SK-N-MC (cell line): ENCODE data around the gene MYPN.
"Not testable (repeated sequence)": the region's sequence is repeated elsewhere in the genome, so short reads cannot be mapped to it uniquely, and the experiment has no call there.

Source experiments
- DNase-seq: peaks from one replicate; pipeline ENCODE4 v3.0.0-alpha.2; 2011; ENCODE audit warnings: low read depth, low spot score
- H3K27ac ChIP-seq: fragments of 200-600 bp; sonication (generic); 2 replicates; pipeline ENCODE4 v1.5.1; 2016; ENCODE audit warnings: mixed run types
- H3K36me3 ChIP-seq: fragments of 200-600 bp; sonication (generic); 2 replicates; pipeline ENCODE4 v1.6.1; 2017; ENCODE audit warnings: antibody characterized with exemption, low read length, mixed read lengths; ENCODE audit not compliant: insufficient read depth
- H3K4me3 ChIP-seq: fragments of 200-600 bp; sonication (generic); 2 replicates; pipeline ENCODE4 v1.5.1; 2016
- H3K9ac ChIP-seq: fragments of 200-600 bp; sonication (generic); 2 replicates; pipeline ENCODE4 v1.8.0; 2017; ENCODE audit warnings: mixed run types, mixed read lengths; ENCODE audit not compliant: insufficient read length
- H3K9me3 ChIP-seq: fragments of 200-600 bp; sonication (generic); 2 replicates; pipeline ENCODE4 v1.6.1; 2017; ENCODE audit warnings: low read depth, mild to moderate bottlenecking, antibody characterized with exemption, low read length, moderate library complexity, mixed read lengths
- EZH2 ChIP-seq: fragments of 200-600 bp; sonication (generic); IDR thresholded peaks from one replicate; pipeline ENCODE4 v1.6.1; 2017; ENCODE audit warnings: antibody characterized with exemption
- FOXP2 ChIP-seq: optimal IDR thresholded peaks from 2 replicates; pipeline ENCODE3; 2011; ENCODE audit warnings: mild to moderate bottlenecking, moderate library complexity; ENCODE audit not compliant: insufficient read depth; ENCODE audit errors: extremely low read length, control extremely low read depth
- POLR2AphosphoS5 ChIP-seq: IDR thresholded peaks from 2 replicates; pipeline ENCODE4 v1.6.1; 2012; ENCODE audit warnings: mild to moderate bottlenecking, low read depth, low read length, borderline replicate concordance

Gene MYPN

GRCh38 chr10:68235111-68235510, 125.8 kb downstream of the MYPN start:
- no peak overlapping the region for H3K4me3 ChIP-seq
- DNase-seq = no peak
- H3K9ac ChIP-seq = no peak overlapping the region
- TF ChIP-seq EZH2 (no peak), POLR2AphosphoS5 (no peak), FOXP2 (no peak)
- no peak overlapping the region for H3K27ac ChIP-seq
- H3K9me3 ChIP-seq = no peaks in the 10 kb centered on the region
- H3K36me3 ChIP-seq = no peaks in the 10 kb centered on the region

GRCh38 chr10:68235581-68235980, 126.3 kb downstream of the MYPN start:
- no peaks in the 10 kb centered on the region for H3K36me3 ChIP-seq
- H3K9ac ChIP-seq = no peak overlapping the region
- no peaks in the 10 kb centered on the region for H3K9me3 ChIP-seq
- no peak overlapping the region for H3K27ac ChIP-seq
- no peak overlapping the region for H3K4me3 ChIP-seq
- TF ChIP-seq POLR2AphosphoS5 = no peak
- TF ChIP-seq EZH2 = no peak
- no peak for TF ChIP-seq FOXP2
- DNase-seq = no peak

- TF ChIP-seq EZH2 = no peak
- no peak for TF ChIP-seq POLR2AphosphoS5
- no peak for TF ChIP-seq FOXP2
- H3K27ac ChIP-seq = no peak overlapping the region
- no peak overlapping the region for H3K4me3 ChIP-seq
- no peak for DNase-seq
- H3K9ac ChIP-seq = no peak overlapping the region
- no peaks in the 10 kb centered on the region for H3K36me3 ChIP-seq
- H3K9me3 ChIP-seq = no peaks in the 10 kb centered on the region
These were observed 127.9 kb downstream of the MYPN start for GRCh38 chr10:68237173-68237572.

GRCh38 chr10:68238371-68238770, 129.1 kb downstream of the MYPN start:
- Histone ChIP-seq H3K27ac (no peak overlapping the region), H3K9ac (no peak overlapping the region), H3K9me3 (no peaks in the 10 kb centered on the region), H3K36me3 (no peaks in the 10 kb centered on the region), H3K4me3 (no peak overlapping the region)
- TF ChIP-seq FOXP2 = no peak
- no peak for TF ChIP-seq POLR2AphosphoS5
- TF ChIP-seq EZH2 = no peak
- no peak for DNase-seq

- no peaks in the 10 kb centered on the region for H3K36me3 ChIP-seq
- H3K4me3 ChIP-seq = no peak overlapping the region
- H3K9me3 ChIP-seq = no peaks in the 10 kb centered on the region
- TF ChIP-seq EZH2 (no peak), POLR2AphosphoS5 (no peak), FOXP2 (no peak)
- no peak for DNase-seq
- H3K9ac ChIP-seq = no peak overlapping the region
- no peak overlapping the region for H3K27ac ChIP-seq
These were observed 129.8 kb downstream of the MYPN start for GRCh38 chr10:68239069-68239468.

GRCh38 chr10:68239596-68240150, 130.4 kb downstream of the MYPN start:
- DNase-seq = no peak
- H3K36me3 ChIP-seq = no peaks in the 10 kb centered on the region
- H3K9me3 ChIP-seq = no peaks in the 10 kb centered on the region
- H3K9ac ChIP-seq = no peak overlapping the region
- no peak overlapping the region for H3K4me3 ChIP-seq
- TF ChIP-seq POLR2AphosphoS5 = no peak
- no peak for TF ChIP-seq FOXP2
- TF ChIP-seq EZH2 = no peak
- no peak overlapping the region for H3K27ac ChIP-seq

- DNase-seq = no peak
- no peak overlapping the region for H3K9ac ChIP-seq
These were observed 132.8 kb downstream of the MYPN start for GRCh38 chr10:68242051-68242450.

GRCh38 chr10:68246397-68246796, 137.1 kb downstream of the MYPN start:
- not testable (repeated sequence) for H3K36me3 ChIP-seq, H3K27ac ChIP-seq, H3K9ac ChIP-seq, DNase-seq, H3K9me3 ChIP-seq, H3K4me3 ChIP-seq

More at GRCh38 chr10:68242051-68242450, 132.8 kb downstream of the MYPN start:
- H3K4me3 ChIP-seq = no peak overlapping the region
- H3K9me3 ChIP-seq = no peaks in the 10 kb centered on the region
- TF ChIP-seq FOXP2 (no peak), POLR2AphosphoS5 (no peak)
- no peaks in the 10 kb centered on the region for H3K36me3 ChIP-seq
- no peak overlapping the region for H3K27ac ChIP-seq

GRCh38 chr10:68247931-68248330, 138.6 kb downstream of the MYPN start:
- H3K4me3 ChIP-seq = no peak overlapping the region
- no peak overlapping the region for H3K9ac ChIP-seq
- no peaks in the 10 kb centered on the region for H3K36me3 ChIP-seq
- TF ChIP-seq EZH2 = no peak
- H3K27ac ChIP-seq = no peak overlapping the region
- DNase-seq = no peak
- H3K9me3 ChIP-seq = no peaks in the 10 kb centered on the region

- Histone ChIP-seq H3K4me3 (no peak overlapping the region), H3K36me3 (no peaks in the 10 kb centered on the region), H3K9ac (no peak overlapping the region), H3K27ac (no peak overlapping the region), H3K9me3 (no peaks in the 10 kb centered on the region)
- DNase-seq = no peak
- no peak for TF ChIP-seq EZH2
- TF ChIP-seq FOXP2 = no peak
- no peak for TF ChIP-seq POLR2AphosphoS5
These were observed 140.0 kb downstream of the MYPN start for GRCh38 chr10:68249297-68249696.

- Histone ChIP-seq H3K27ac (no peak overlapping the region), H3K4me3 (no peak overlapping the region), H3K9ac (no peak overlapping the region), H3K36me3 (no peaks in the 10 kb centered on the region), H3K9me3 (no peaks in the 10 kb centered on the region)
- no peak for DNase-seq
- TF ChIP-seq FOXP2 (no peak), EZH2 (no peak), POLR2AphosphoS5 (no peak)
These were observed 141.9 kb downstream of the MYPN start for GRCh38 chr10:68251151-68251550.
